ENCODE results near the gene GTF3C1. TPM values are rescaled to one million over a fixed set of nuclear protein-coding genes. Genes with fewer than 3 reads are reported as not detected.

The GTF3C1 gene
- total RNA-seq, 1 donor from 2014 or later = 57.1 TPM

DNA sequence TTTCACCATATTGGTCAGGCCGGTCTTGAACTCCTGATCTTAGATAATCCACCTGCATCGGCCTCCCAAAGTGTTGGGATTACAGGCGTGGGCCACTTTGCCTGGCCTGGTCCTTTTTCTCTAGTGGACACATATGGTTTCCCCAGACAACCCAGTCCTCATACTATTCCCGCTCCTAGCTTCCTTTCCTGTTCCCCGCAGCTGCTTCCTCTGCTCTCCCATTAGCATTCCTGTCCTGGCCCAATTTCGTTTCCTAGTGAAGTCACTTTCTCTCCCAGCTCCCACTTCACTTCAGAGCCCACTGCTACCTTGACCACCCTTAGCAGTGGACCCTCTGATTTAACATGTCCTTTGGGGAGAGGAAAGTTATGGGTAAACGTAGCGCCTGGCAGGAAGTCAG is 11.5 kb upstream of the GTF3C1 start:
- DNase-seq = no peak
- no peaks in the 10 kb centered on the region for H3K4me1 ChIP-seq
- intact Hi-C loops (cut with DNase I) = no loop called here
- H3K27ac ChIP-seq = no peak overlapping the region
- H3K9me3 ChIP-seq = no peaks in the 10 kb centered on the region
- H3K4me3 ChIP-seq = no peak overlapping the region
- TF ChIP-seq, protein P1, sequence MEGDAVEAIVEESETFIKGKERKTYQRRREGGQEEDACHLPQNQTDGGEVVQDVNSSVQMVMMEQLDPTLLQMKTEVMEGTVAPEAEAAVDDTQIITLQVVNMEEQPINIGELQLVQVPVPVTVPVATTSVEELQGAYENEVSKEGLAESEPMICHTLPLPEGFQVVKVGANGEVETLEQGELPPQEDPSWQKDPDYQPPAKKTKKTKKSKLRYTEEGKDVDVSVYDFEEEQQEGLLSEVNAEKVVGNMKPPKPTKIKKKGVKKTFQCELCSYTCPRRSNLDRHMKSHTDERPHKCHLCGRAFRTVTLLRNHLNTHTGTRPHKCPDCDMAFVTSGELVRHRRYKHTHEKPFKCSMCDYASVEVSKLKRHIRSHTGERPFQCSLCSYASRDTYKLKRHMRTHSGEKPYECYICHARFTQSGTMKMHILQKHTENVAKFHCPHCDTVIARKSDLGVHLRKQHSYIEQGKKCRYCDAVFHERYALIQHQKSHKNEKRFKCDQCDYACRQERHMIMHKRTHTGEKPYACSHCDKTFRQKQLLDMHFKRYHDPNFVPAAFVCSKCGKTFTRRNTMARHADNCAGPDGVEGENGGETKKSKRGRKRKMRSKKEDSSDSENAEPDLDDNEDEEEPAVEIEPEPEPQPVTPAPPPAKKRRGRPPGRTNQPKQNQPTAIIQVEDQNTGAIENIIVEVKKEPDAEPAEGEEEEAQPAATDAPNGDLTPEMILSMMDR (IDR thresholded peaks at IDR 0.05) = no peak
- H3K27me3 ChIP-seq (ENCODE audit: low read depth) = no peaks in the 10 kb centered on the region
- no peak for ATAC-seq
- peaks cover 10% of the 10 kb centered on the region for H3K36me3 ChIP-seq

DNA sequence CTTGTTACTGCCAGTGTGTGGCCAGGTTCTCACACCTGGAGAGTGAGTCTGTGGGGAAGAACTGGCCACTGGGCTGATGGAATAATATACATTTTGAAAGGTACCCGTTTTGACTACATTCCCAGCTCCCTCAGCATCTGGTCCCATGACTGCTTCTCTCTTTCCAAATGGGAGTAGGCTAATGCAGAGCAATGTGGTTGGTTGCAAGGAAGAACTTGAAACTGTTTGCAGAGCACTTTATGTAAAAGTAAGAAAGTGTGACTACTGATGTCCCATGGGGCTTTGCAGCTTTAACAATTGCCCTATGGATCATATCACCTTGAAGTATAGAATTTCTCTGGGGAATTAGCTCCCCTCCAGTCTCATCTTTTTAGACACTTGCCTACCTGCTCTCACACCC is 9.2 kb upstream of the GTF3C1 start:
- intact Hi-C loops (cut with DNase I) = no loop called here
- no peak overlapping the region for H3K4me3 ChIP-seq
- H3K27me3 ChIP-seq (ENCODE audit: low read depth) = no peaks in the 10 kb centered on the region
- no peaks in the 10 kb centered on the region for H3K4me1 ChIP-seq
- H3K36me3 ChIP-seq = peaks cover 10% of the 10 kb centered on the region
- DNase-seq (no peak), ATAC-seq (no peak)
- H3K27ac ChIP-seq = no peak overlapping the region
- TF ChIP-seq, protein P1 (IDR thresholded peaks at IDR 0.05) = no peak
- H3K9me3 ChIP-seq = no peaks in the 10 kb centered on the region

DNA sequence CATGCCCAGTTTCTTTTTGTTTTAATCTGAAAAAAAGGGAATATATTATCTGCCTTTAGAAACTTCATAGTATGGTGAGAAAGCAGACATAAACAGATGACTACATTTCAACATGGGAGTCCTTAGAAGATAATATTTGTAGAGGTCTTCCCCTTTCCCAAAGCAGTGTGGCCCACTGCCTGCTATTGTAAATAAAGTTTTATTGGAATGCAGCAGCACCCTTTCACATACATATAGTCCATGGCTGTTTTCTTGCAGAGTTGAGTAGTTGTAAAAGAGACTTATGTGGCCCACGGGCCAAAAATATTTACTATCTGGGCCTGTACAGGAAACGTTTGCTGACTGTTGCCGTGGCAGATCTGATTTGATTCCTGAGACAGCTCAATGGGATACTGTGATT is 8.7 kb upstream of the GTF3C1 start:
- Histone ChIP-seq H3K27me3 (ENCODE audit: low read depth) (no peaks in the 10 kb centered on the region), H3K4me1 (no peaks in the 10 kb centered on the region), H3K4me3 (no peak overlapping the region), H3K9me3 (no peaks in the 10 kb centered on the region), H3K36me3 (peaks cover 10% of the 10 kb centered on the region), H3K27ac (no peak overlapping the region)
- no peak for DNase-seq
- TF ChIP-seq, protein P1 (IDR thresholded peaks at IDR 0.05) = no peak
- no peak for ATAC-seq
- intact Hi-C loops (cut with DNase I) = no loop called here

DNA sequence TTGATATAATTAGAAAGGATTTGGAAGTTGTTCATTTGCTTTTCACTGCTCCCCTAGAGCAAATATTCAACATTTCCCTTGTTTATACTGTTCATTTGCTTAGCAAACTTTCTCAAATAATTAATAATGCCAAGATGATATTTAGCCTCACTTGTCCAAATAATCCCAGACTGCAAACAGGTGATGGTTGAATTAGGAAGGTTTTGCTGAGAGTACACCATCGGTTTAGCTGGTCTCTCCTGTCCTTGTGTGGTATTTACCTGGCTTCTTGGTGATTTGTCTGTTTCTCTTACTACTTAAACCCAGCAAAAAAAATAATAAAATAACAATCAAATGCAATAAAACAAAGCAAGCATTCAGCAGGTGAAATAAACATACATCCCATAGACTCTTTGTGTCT is 6.8 kb upstream of the GTF3C1 start:
- TF ChIP-seq, protein P1 (IDR thresholded peaks at IDR 0.05) = no peak
- Histone ChIP-seq H3K4me3 (no peak overlapping the region), H3K27me3 (ENCODE audit: low read depth) (no peaks in the 10 kb centered on the region), H3K4me1 (peaks cover 3% of the 10 kb centered on the region), H3K9me3 (no peaks in the 10 kb centered on the region), H3K36me3 (peaks cover 10% of the 10 kb centered on the region), H3K27ac (no peak overlapping the region)
- ATAC-seq (no peak), DNase-seq (no peak)
- intact Hi-C loops (cut with DNase I) = no loop called here

DNA sequence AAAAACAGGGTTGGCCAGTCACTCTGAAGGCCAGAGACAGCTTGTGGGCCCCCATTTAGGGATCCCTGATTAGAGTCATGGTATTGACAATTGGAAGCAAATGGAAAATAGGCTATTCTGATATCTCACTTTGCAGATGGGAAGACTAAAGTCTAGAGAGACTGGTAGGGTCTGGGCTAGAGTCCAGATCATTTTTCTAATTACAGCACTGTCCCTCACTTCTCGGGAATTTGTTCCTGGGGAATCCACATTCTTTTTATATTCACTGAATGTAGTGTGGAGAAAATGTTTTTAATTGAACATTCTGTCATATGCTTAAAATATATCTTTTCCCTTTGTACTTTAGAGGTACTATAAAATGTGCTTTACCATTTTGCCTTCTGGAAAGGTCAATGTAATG is 1.3 kb upstream of the GTF3C1 start:
- H3K4me3 ChIP-seq = peak overlapping the region; percentile 80
- no peaks in the 10 kb centered on the region for H3K9me3 ChIP-seq
- peaks cover 40% of the 10 kb centered on the region for H3K4me1 ChIP-seq
- peak overlapping the region; percentile 90 for H3K27ac ChIP-seq
- no peaks in the 10 kb centered on the region for H3K27me3 ChIP-seq (ENCODE audit: low read depth)
- ATAC-seq = no peak
- TF ChIP-seq, protein P1 (IDR thresholded peaks at IDR 0.05) = no peak
- DNase-seq = no peak
- peaks cover under 1% of the 10 kb centered on the region for H3K36me3 ChIP-seq
- intact Hi-C loops (cut with DNase I) = no loop called here

DNA sequence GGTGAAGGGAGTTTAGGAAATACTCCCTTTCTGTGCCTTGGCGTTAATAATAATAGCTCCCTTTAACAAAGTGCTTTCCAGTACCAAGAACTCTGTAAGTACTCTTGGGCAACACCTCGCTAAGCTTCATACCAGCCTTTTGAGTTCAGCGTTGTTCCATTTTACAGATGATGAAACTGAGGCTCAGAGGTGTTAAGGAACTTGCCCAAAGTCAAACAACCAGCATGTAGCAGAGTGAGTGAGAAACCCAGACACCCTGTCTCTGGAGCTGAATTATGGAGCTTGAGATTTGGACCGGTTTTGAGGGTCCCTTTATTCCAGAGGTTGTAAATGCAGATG is 838 bp upstream of the GTF3C1 start:
- Histone ChIP-seq H3K36me3 (peaks cover 5% of the 10 kb centered on the region), H3K4me1 (peaks cover 40% of the 10 kb centered on the region), H3K9me3 (no peaks in the 10 kb centered on the region), H3K27ac (peak overlapping the region; percentile 90), H3K4me3 (peak overlapping the region; percentile 80), H3K27me3 (ENCODE audit: low read depth) (no peaks in the 10 kb centered on the region)
- TF ChIP-seq, protein P1 (IDR thresholded peaks at IDR 0.05) = no peak
- no peak for ATAC-seq
- no peak for DNase-seq
- intact Hi-C loops (cut with DNase I) = no loop called here
